ENCODE results near the gene AKR1C3.
"Not testable (repeated sequence)": the region's sequence is repeated elsewhere in the genome, so short reads cannot be mapped to it uniquely, and the experiment has no call there.

AKR1C3 gene

DNA sequence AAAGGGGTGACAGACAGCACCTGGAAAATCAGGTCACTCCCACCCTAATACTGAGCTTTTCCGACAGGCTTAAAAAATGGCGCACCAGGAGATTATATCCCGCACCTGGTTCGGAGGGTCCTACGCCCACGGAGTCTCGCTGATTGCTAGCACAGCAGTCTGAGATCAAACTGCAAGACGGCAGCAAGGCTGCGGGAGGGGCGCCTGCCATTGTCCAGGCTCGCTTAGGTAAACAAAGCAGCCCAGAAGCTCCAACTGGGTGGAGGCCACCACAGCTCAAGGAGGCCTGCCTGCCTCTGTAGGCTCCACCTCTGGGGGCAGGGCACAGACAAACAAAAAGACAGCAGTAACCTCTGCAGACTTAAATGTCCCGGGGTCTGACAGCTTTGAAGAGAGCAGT, 15.6 kb downstream of the AKR1C3 start:
- not testable (repeated sequence) for H3K79me1 ChIP-seq (ENCODE audit: low read length); H3K36me3 ChIP-seq (ENCODE audit: control insufficient read depth, insufficient read depth, low read length); H2BK5ac ChIP-seq (ENCODE audit: low read length); H3K27ac ChIP-seq (ENCODE audit: low read depth, low read length); H3K9ac ChIP-seq (ENCODE audit: low read length); H4K5ac ChIP-seq (ENCODE audit: low read length); H2BK15ac ChIP-seq (replicated peaks; ENCODE audit: low read depth); H3K4me1 ChIP-seq (ENCODE audit: control insufficient read depth, low read depth, low read length); H4K8ac ChIP-seq (ENCODE audit: low read depth, low read length); H3K18ac ChIP-seq (ENCODE audit: low read length); H2AK5ac ChIP-seq (ENCODE audit: low read length); H2BK120ac ChIP-seq (ENCODE audit: low read depth, low read length); DNase-seq; H3K27me3 ChIP-seq (ENCODE audit: insufficient read depth, low read length, poor library complexity); H3K56ac ChIP-seq (ENCODE audit: low read length); H3K4ac ChIP-seq (ENCODE audit: low read depth, low read length); H3K23ac ChIP-seq (ENCODE audit: low read length); H3K79me2 ChIP-seq (ENCODE audit: control insufficient read depth, insufficient read depth, low read length); H3K4me2 ChIP-seq (ENCODE audit: low read length); H3K4me3 ChIP-seq (ENCODE audit: low read length)
- WGBS (ENCODE audit: extremely low coverage, insufficient coverage, low lambda C conversion rate) = no CpG with 5 or more reads among the region's 12 CpGs

DNA sequence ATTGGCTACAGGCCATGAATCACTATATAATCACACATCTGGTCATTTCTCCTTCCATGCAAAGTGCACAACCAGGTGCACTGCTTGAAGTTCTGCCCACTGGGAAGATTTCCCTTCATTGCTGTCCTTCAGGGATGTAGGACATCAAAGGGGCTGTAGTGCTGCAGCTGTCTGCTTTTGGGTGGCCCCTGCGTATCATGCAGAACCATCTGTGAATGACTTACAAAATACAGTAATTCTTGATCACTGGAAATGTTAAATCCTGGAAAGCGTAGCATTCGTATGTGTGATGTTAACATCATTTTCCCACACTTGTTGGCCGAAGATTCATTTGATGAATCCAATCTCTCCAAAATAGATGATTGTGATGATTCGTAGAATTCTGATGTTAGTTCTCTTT, 22.4 kb downstream of the AKR1C3 start:
- H3K18ac ChIP-seq (ENCODE audit: low read length) = no peak overlapping the region
- H3K9ac ChIP-seq (ENCODE audit: low read length) = no peak overlapping the region
- no peak overlapping the region for H3K4ac ChIP-seq (ENCODE audit: low read depth, low read length)
- no peaks in the 10 kb centered on the region for H3K36me3 ChIP-seq (ENCODE audit: control insufficient read depth, insufficient read depth, low read length)
- H3K79me1 ChIP-seq (ENCODE audit: low read length) = no peaks in the 10 kb centered on the region
- H3K4me1 ChIP-seq (ENCODE audit: control insufficient read depth, low read depth, low read length) = no peaks in the 10 kb centered on the region
- H4K8ac ChIP-seq (ENCODE audit: low read depth, low read length) = no peak overlapping the region
- H3K56ac ChIP-seq (ENCODE audit: low read length) = no peak overlapping the region
- H3K27ac ChIP-seq (ENCODE audit: low read depth, low read length) = no peak overlapping the region
- no peak overlapping the region for H2BK5ac ChIP-seq (ENCODE audit: low read length)
- DNase-seq = no peak
- H3K23ac ChIP-seq (ENCODE audit: low read length) = no peak overlapping the region
- H2AK5ac ChIP-seq (ENCODE audit: low read length) = no peak overlapping the region
- no peak overlapping the region for H2BK15ac ChIP-seq (replicated peaks; ENCODE audit: low read depth)
- no peak overlapping the region for H4K5ac ChIP-seq (ENCODE audit: low read length)
- no CpG with 5 or more reads among the region's 5 CpGs for WGBS (ENCODE audit: extremely low coverage, insufficient coverage, low lambda C conversion rate)
- H3K79me2 ChIP-seq (ENCODE audit: control insufficient read depth, insufficient read depth, low read length) = no peaks in the 10 kb centered on the region
- H2BK120ac ChIP-seq (ENCODE audit: low read depth, low read length) = no peak overlapping the region
- H3K27me3 ChIP-seq (ENCODE audit: insufficient read depth, low read length, poor library complexity) = no peaks in the 10 kb centered on the region
- H3K4me2 ChIP-seq (ENCODE audit: low read length) = no peak overlapping the region
- H3K4me3 ChIP-seq (ENCODE audit: low read length) = no peak overlapping the region

DNA sequence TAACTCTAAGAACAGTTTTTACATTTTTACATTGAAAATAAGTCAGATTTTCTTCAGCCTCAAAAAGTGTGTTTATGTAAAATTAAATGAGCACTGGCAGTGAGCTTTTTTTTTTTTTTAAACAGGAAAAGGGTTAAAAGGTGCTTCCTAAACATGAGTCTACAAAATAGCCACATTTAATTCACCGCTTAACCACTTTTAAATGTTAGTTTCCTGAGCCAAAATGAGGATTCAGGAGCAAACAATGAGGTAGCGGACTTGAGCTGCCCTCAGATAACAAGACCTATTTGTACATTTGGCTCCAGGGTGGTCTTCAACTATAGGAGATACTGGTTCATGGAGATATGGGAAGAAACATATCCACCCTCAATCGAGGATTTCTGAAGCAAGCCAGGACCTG, 22.8 kb downstream of the AKR1C3 start:
- no peak overlapping the region for H2BK5ac ChIP-seq (ENCODE audit: low read length)

DNA sequence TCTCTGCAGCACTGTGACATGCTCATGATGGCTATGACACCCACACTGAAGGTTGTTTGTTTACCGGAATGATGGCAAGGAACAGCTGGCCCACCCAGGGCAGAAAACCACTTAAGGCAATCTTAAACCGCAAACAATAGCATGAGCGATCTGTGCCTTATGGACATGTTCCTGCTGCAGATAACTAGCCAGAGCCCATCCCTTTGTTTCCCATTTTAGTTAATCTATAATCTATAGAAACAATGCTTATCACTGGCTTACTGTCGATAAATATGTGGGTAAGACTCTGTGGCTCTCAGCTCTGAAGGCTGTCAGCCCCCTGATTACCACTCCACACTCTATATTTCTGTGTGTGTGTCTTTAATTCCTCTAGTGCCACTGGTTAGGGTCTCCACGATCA, 25.8 kb downstream of the AKR1C3 start:
- not testable (repeated sequence) for H2BK15ac ChIP-seq (replicated peaks; ENCODE audit: low read depth); H3K4ac ChIP-seq (ENCODE audit: low read depth, low read length); H4K5ac ChIP-seq (ENCODE audit: low read length); H3K4me3 ChIP-seq (ENCODE audit: low read length); H2AK5ac ChIP-seq (ENCODE audit: low read length); H3K36me3 ChIP-seq (ENCODE audit: control insufficient read depth, insufficient read depth, low read length); H3K18ac ChIP-seq (ENCODE audit: low read length); H3K4me2 ChIP-seq (ENCODE audit: low read length); H3K27ac ChIP-seq (ENCODE audit: low read depth, low read length); H4K8ac ChIP-seq (ENCODE audit: low read depth, low read length); H3K9ac ChIP-seq (ENCODE audit: low read length); H2BK120ac ChIP-seq (ENCODE audit: low read depth, low read length); H3K79me2 ChIP-seq (ENCODE audit: control insufficient read depth, insufficient read depth, low read length); H3K79me1 ChIP-seq (ENCODE audit: low read length); H3K4me1 ChIP-seq (ENCODE audit: control insufficient read depth, low read depth, low read length); H2BK5ac ChIP-seq (ENCODE audit: low read length); DNase-seq; H3K56ac ChIP-seq (ENCODE audit: low read length); H3K23ac ChIP-seq (ENCODE audit: low read length); H3K27me3 ChIP-seq (ENCODE audit: insufficient read depth, low read length, poor library complexity)
- no CpG with 5 or more reads among the region's 5 CpGs for WGBS (ENCODE audit: extremely low coverage, insufficient coverage, low lambda C conversion rate)

More for the DNA sequence above, 22.8 kb downstream of the AKR1C3 start:
- no peak overlapping the region for H3K4me2 ChIP-seq (ENCODE audit: low read length)
- H2BK15ac ChIP-seq (replicated peaks; ENCODE audit: low read depth) = no peak overlapping the region
- no peak overlapping the region for H4K5ac ChIP-seq (ENCODE audit: low read length)
- no CpG with 5 or more reads among the region's 3 CpGs for WGBS (ENCODE audit: extremely low coverage, insufficient coverage, low lambda C conversion rate)
- H3K9ac ChIP-seq (ENCODE audit: low read length) = no peak overlapping the region
- H3K4me1 ChIP-seq (ENCODE audit: control insufficient read depth, low read depth, low read length) = no peaks in the 10 kb centered on the region
- no peak for DNase-seq
- no peaks in the 10 kb centered on the region for H3K79me2 ChIP-seq (ENCODE audit: control insufficient read depth, insufficient read depth, low read length)
- H3K79me1 ChIP-seq (ENCODE audit: low read length) = no peaks in the 10 kb centered on the region
- H3K36me3 ChIP-seq (ENCODE audit: control insufficient read depth, insufficient read depth, low read length) = no peaks in the 10 kb centered on the region
- no peak overlapping the region for H4K8ac ChIP-seq (ENCODE audit: low read depth, low read length)
- no peak overlapping the region for H3K4ac ChIP-seq (ENCODE audit: low read depth, low read length)
- H3K27me3 ChIP-seq (ENCODE audit: insufficient read depth, low read length, poor library complexity) = no peaks in the 10 kb centered on the region
- H3K23ac ChIP-seq (ENCODE audit: low read length) = no peak overlapping the region
- no peak overlapping the region for H3K4me3 ChIP-seq (ENCODE audit: low read length)
- no peak overlapping the region for H2BK120ac ChIP-seq (ENCODE audit: low read depth, low read length)
- no peak overlapping the region for H3K56ac ChIP-seq (ENCODE audit: low read length)
- H3K27ac ChIP-seq (ENCODE audit: low read depth, low read length) = no peak overlapping the region
- H3K18ac ChIP-seq (ENCODE audit: low read length) = no peak overlapping the region
- H2AK5ac ChIP-seq (ENCODE audit: low read length) = no peak overlapping the region

DNA sequence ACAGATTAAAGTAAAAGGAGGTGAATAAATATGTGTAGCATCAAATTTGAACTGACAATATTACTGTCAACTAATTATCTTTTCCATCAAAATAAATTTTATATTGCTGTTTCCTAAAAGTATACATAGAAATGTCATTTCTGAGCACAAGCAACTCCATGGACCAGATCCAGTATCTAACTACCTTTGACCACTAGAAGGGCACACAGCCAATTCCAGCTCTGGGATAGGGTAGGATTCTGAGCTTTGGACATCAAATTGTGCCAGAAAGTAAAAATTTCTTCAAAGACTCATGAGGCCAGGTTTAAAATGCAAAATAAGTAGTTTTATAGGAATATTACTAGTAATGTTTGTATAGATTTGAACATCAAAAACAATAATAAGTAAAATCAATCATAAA, 29.7 kb downstream of the AKR1C3 start:
- no peak overlapping the region for H2BK5ac ChIP-seq (ENCODE audit: low read length)
- H3K23ac ChIP-seq (ENCODE audit: low read length) = no peak overlapping the region
- H2AK5ac ChIP-seq (ENCODE audit: low read length) = no peak overlapping the region
- H3K79me1 ChIP-seq (ENCODE audit: low read length) = no peaks in the 10 kb centered on the region
- H3K27ac ChIP-seq (ENCODE audit: low read depth, low read length) = no peak overlapping the region
- H3K56ac ChIP-seq (ENCODE audit: low read length) = no peak overlapping the region
- H3K4me3 ChIP-seq (ENCODE audit: low read length) = no peak overlapping the region
- no peak overlapping the region for H4K5ac ChIP-seq (ENCODE audit: low read length)
- H3K79me2 ChIP-seq (ENCODE audit: control insufficient read depth, insufficient read depth, low read length) = no peaks in the 10 kb centered on the region
- no peak overlapping the region for H4K8ac ChIP-seq (ENCODE audit: low read depth, low read length)
- no peaks in the 10 kb centered on the region for H3K4me1 ChIP-seq (ENCODE audit: control insufficient read depth, low read depth, low read length)
- DNase-seq = no peak
- no peak overlapping the region for H2BK15ac ChIP-seq (replicated peaks; ENCODE audit: low read depth)
- H3K9ac ChIP-seq (ENCODE audit: low read length) = no peak overlapping the region
- H3K18ac ChIP-seq (ENCODE audit: low read length) = no peak overlapping the region
- no peaks in the 10 kb centered on the region for H3K27me3 ChIP-seq (ENCODE audit: insufficient read depth, low read length, poor library complexity)
- no peak overlapping the region for H3K4me2 ChIP-seq (ENCODE audit: low read length)
- H3K4ac ChIP-seq (ENCODE audit: low read depth, low read length) = no peak overlapping the region
- no peak overlapping the region for H2BK120ac ChIP-seq (ENCODE audit: low read depth, low read length)
- H3K36me3 ChIP-seq (ENCODE audit: control insufficient read depth, insufficient read depth, low read length) = no peaks in the 10 kb centered on the region

DNA sequence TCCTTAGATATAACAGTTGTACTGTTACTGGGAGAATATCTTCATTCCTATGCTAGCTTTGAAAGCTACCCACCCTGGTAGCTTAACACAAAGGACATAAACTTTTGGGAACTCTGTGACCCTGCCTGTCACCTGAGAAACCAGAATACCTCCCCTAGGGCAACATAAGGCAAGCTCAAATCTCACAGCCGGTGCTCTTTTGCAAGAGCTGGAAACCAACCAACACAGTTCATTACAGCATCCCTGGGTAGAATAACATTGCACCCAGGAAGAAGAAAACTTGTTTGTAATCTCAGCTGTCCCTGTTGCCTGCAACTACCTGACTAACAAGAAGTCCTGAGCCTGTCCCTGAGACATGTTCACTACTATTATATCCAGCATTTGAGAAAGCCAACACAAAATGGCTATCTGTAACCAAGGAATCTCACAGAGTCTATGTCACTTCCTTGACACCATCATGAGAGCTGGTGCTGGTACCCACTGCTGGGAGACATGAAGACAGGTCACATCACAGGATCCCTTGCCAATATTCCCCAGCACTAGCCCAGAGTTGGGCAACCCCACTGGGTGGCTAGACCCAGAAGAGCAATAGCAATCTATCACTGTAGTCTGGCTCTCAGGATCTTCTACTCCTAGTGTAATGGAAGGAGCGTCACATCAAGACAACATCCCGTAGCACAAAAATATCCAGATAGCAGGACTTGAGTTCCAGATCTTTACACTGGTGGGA, 31.3 kb downstream of the AKR1C3 start:
- Histone ChIP-seq H2AK5ac (ENCODE audit: low read length) (no peak overlapping the region), H2BK15ac (replicated peaks; ENCODE audit: low read depth) (no peak overlapping the region), H3K36me3 (ENCODE audit: control insufficient read depth, insufficient read depth, low read length) (no peaks in the 10 kb centered on the region), H2BK120ac (ENCODE audit: low read depth, low read length) (no peak overlapping the region), H2BK5ac (ENCODE audit: low read length) (no peak overlapping the region), H3K18ac (ENCODE audit: low read length) (no peak overlapping the region), H3K4me2 (ENCODE audit: low read length) (no peak overlapping the region), H3K23ac (ENCODE audit: low read length) (no peak overlapping the region), H3K79me2 (ENCODE audit: control insufficient read depth, insufficient read depth, low read length) (no peaks in the 10 kb centered on the region), H4K5ac (ENCODE audit: low read length) (no peak overlapping the region), H3K27ac (ENCODE audit: low read depth, low read length) (no peak overlapping the region), H3K56ac (ENCODE audit: low read length) (no peak overlapping the region), H3K9ac (ENCODE audit: low read length) (no peak overlapping the region), H3K4me3 (ENCODE audit: low read length) (no peak overlapping the region), H3K4me1 (ENCODE audit: control insufficient read depth, low read depth, low read length) (no peaks in the 10 kb centered on the region), H3K27me3 (ENCODE audit: insufficient read depth, low read length, poor library complexity) (no peaks in the 10 kb centered on the region), H4K8ac (ENCODE audit: low read depth, low read length) (no peak overlapping the region), H3K4ac (ENCODE audit: low read depth, low read length) (no peak overlapping the region), H3K79me1 (ENCODE audit: low read length) (no peaks in the 10 kb centered on the region)
- no peak for DNase-seq
- WGBS (ENCODE audit: extremely low coverage, insufficient coverage, low lambda C conversion rate) = no CpG with 5 or more reads among the region's 3 CpGs

Measured in mesendoderm (in vitro differentiated cells).